ENCODE results near the gene FHIP1B. TPM values are rescaled to one million over a fixed set of nuclear protein-coding genes. Genes with fewer than 3 reads are reported as not detected.

FHIP1B gene
- total RNA-seq, 4 donors from 2014 or later = 23.8 to 50.9 (median 43.9) TPM

DNA sequence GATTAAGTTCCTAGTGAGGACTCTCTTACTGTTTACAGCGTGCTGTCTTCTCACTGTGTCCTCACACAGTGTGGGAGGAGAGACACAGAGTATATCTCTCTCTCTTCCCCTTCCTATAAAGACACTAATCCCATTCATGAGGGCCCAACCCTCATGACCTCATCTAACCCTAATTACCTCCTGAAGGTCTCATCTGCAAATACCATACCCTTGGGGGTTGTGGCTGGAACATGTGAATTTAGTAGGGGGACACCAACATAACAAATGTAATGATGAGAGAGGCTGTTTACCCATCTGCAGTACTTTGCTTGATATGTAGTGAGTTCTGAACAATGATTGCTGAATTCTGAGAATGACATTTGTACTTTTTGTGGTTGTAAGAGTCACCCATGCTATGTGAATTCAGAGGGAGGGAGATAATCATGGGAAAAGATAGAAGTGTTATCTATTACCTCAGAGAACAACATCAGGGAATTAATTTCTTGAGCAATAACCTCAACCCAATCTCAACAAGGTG lies 40.3 kb downstream of the FHIP1B start:
- no peak for ATAC-seq (ENCODE audit: low FRiP score)
- no peak for DNase-seq (ENCODE audit: low spot score)
- TF ChIP-seq, protein P1, sequence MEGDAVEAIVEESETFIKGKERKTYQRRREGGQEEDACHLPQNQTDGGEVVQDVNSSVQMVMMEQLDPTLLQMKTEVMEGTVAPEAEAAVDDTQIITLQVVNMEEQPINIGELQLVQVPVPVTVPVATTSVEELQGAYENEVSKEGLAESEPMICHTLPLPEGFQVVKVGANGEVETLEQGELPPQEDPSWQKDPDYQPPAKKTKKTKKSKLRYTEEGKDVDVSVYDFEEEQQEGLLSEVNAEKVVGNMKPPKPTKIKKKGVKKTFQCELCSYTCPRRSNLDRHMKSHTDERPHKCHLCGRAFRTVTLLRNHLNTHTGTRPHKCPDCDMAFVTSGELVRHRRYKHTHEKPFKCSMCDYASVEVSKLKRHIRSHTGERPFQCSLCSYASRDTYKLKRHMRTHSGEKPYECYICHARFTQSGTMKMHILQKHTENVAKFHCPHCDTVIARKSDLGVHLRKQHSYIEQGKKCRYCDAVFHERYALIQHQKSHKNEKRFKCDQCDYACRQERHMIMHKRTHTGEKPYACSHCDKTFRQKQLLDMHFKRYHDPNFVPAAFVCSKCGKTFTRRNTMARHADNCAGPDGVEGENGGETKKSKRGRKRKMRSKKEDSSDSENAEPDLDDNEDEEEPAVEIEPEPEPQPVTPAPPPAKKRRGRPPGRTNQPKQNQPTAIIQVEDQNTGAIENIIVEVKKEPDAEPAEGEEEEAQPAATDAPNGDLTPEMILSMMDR (IDR thresholded peaks at IDR 0.05) = no peak

GRCh38 chr11:6191742-6192141 lies 42.7 kb downstream of the FHIP1B start:
- no peak for ATAC-seq (ENCODE audit: low FRiP score)
- TF ChIP-seq, protein P1 (IDR thresholded peaks at IDR 0.05) = no peak
- no peak for DNase-seq (ENCODE audit: low spot score)

DNA sequence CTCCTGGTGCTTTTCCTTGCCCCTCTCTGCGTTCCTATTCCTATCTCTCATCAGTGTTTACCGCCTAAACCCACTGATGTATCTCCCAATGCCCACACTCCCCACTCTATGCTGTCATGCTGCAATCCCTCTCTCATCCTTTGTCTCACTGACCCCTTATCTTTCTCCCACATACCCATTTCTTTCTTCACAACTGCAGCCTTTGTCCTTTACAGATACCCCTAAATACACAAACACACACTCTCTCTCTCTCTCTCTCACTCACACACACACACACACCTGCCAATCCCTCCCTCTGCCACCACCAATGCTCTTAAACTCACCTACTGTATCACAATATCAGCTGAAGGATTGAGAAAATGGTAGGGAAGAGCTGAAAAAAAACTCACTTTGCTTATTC lies 59.0 kb downstream of the FHIP1B start:
- TF ChIP-seq, protein P1 (IDR thresholded peaks at IDR 0.05) = no peak
- ATAC-seq (ENCODE audit: low FRiP score) = no peak
- DNase-seq (ENCODE audit: low spot score) = no peak

GRCh38 chr11:6170226-6170625 lies 64.2 kb downstream of the FHIP1B start, which contains the start of gene OR52B2:
TSS of gene OR52B2 (minus strand) at chr11:6170326. CDS start at chr11:6170326, 0 bp downstream.
- no peak for DNase-seq (ENCODE audit: low spot score)
- TF ChIP-seq, protein P1 (IDR thresholded peaks at IDR 0.05) = no peak
- ATAC-seq (ENCODE audit: low FRiP score) = no peak

Other genes with a start within 250 kb of the FHIP1B start
- gene OR52L1, start 247.7 kb downstream of the FHIP1B start, total RNA-seq = not detected
- not detected for gene OR56A4, start 227.7 kb downstream of the FHIP1B start, total RNA-seq
- under 1 TPM in 1 of 4 donors, not detected in 3; 0.06 TPM for gene OR56A1, start 203.9 kb downstream of the FHIP1B start, total RNA-seq
- gene OR56B4, start 127.0 kb downstream of the FHIP1B start, total RNA-seq = not detected
- not detected for gene OR52B2, start 64.3 kb downstream of the FHIP1B start, total RNA-seq
- gene OR52W1, start 35.4 kb downstream of the FHIP1B start, total RNA-seq = not detected
- gene C11orf42, start 29.1 kb downstream of the FHIP1B start, total RNA-seq = not detected
- under 1 TPM in 1 of 4 donors, not detected in 3; 0.28 TPM for gene CNGA4, start 4.5 kb upstream of the FHIP1B start, total RNA-seq
- not detected for gene CCKBR, start 25.2 kb upstream of the FHIP1B start, total RNA-seq
- gene CAVIN3, start 85.9 kb upstream of the FHIP1B start, total RNA-seq = 100 to 1,000 TPM in 2 of 4 donors, 10 to 100 TPM in 2; 78.7 to 209 (median 139) TPM
- 10 to 100 TPM; 21.4 to 23.7 (median 22.5) TPM for gene SMPD1, start 155.8 kb upstream of the FHIP1B start, total RNA-seq
- gene APBB1, start 184.5 kb upstream of the FHIP1B start, total RNA-seq = 10 to 100 TPM; 19.8 to 39.9 (median 33.3) TPM
- gene HPX, start 206.4 kb upstream of the FHIP1B start, total RNA-seq = 1 to 10 TPM; 1.7 to 2.5 (median 2.0) TPM
- 10 to 100 TPM; 16.9 to 27.4 (median 22.1) TPM for gene TRIM3, start 239.3 kb upstream of the FHIP1B start, total RNA-seq
- gene ARFIP2, start 246.7 kb upstream of the FHIP1B start, total RNA-seq = 10 to 100 TPM; 51.3 to 63.3 (median 54.1) TPM
- gene TIMM10B, start 246.9 kb upstream of the FHIP1B start, total RNA-seq = 10 to 100 TPM; 42.7 to 60.6 (median 47.8) TPM

All from omental fat pad (tissue), 4 donors.